K562 (cell line): ENCODE data around the gene CTSW. TPM values are rescaled to one million over a fixed set of nuclear protein-coding genes. Genes with fewer than 3 reads are reported as not detected.
A peak's percentile ranks its signal among the peaks of the same experiment; 100 is the strongest.

Experiments used
- ATAC-seq: fragments of 200-7000 bp; cut with Tn5 transposase; 3 replicates; pipeline ENCODE4 v1.9.1; 2020; ENCODE audit warnings: moderate library complexity
- BruUV-seq: library from RNA; stranded (reverse); fragments of 400-500 nt; replicated peaks from 2 replicates; lab custom pipeline; 2021; lab: Mats Ljungman, UMichigan
- CTCF ChIA-PET: fragments of 300-600 bp; formaldehyde crosslinking; extraction: SDS; loops from one replicate; lab custom pipeline; 2021; ENCODE audit warnings: low intra/inter-chr PET ratio; lab: Yijun Ruan, JAX
- POLR2A ChIA-PET: fragments of 300-600, 350-650 bp; sonication (Branson Sonifier 250); formaldehyde crosslinking; extraction: SDS; loops from one replicate; lab custom pipeline; 2021; ENCODE audit warnings: antibody characterized with exemption, inconsistent platforms; lab: Yijun Ruan, JAX
- DNase-seq, 4 experiments: peaks; one replicate each; pipeline versions ENCODE4 v3.0.0 to v3.0.0-alpha.2; 2011 to 2018; ENCODE audit warnings: low spot score in 3 of 4, mixed read lengths in 3 of 4; ENCODE audit errors: extremely low read depth in 1 of 4
- FAIRE-seq: peaks from 2 replicates; lab custom pipeline; 2011; peaks lifted over from hg19 to GRCh38; lab: Jason Lieb, UNC
- H2AFZ ChIP-seq: 2 replicates; pipeline ENCODE4 v1.6.0; 2011; ENCODE audit warnings: low read depth, low read length, control low read depth, inconsistent platforms
- H3K27ac ChIP-seq: fragments of 200-600 bp; 3 replicates; pipeline ENCODE4 v1.8.0; 2011; ENCODE audit warnings: low read depth, mild to moderate bottlenecking, control low read depth, inconsistent platforms, low read length, moderate library complexity, mixed read lengths; ENCODE audit errors: extremely low read depth
- H3K27me3 ChIP-seq, 2 experiments: fragments of 300-600 bp in 1 of 2; 2 replicates in 1 of 2; 3 replicates in 1 of 2; pipeline versions ENCODE4 v1.6.0 to v1.8.0; 2011; ENCODE audit warnings: inconsistent platforms in 2 of 2, low read length in 2 of 2, mild to moderate bottlenecking in 1 of 2, mixed read lengths in 1 of 2, moderate library complexity in 1 of 2; ENCODE audit not compliant: control insufficient read depth in 2 of 2, insufficient read depth in 2 of 2
- H3K36me3 ChIP-seq: fragments of 300-600 bp; 3 replicates; pipeline ENCODE4 v1.8.0; 2011; ENCODE audit warnings: mild to moderate bottlenecking, low read length, inconsistent platforms; ENCODE audit not compliant: control insufficient read depth, insufficient read depth
- H3K4me1 ChIP-seq, 2 experiments: fragments of 200-600 bp in 1 of 2; replicated peaks in 1 of 2; 2 replicates in 1 of 2; 3 replicates in 1 of 2; pipeline versions ENCODE4 v1.5.1 to v1.8.0; 2011; ENCODE audit warnings: inconsistent platforms in 2 of 2, low read length in 2 of 2, mild to moderate bottlenecking in 1 of 2, mixed read lengths in 1 of 2, moderate library complexity in 1 of 2; ENCODE audit not compliant: control insufficient read depth in 2 of 2, insufficient read depth in 2 of 2
- H3K4me2 ChIP-seq: 2 replicates; pipeline ENCODE4 v1.6.1; 2011; ENCODE audit warnings: low read length, control low read depth, inconsistent platforms, mixed read lengths; ENCODE audit not compliant: insufficient read depth
- H3K4me3 ChIP-seq: fragments of 200-600 bp; sonication (generic), shearing (Covaris generic); 2 replicates; pipeline ENCODE4 v1.5.1; 2016; ENCODE audit warnings: control low read depth, inconsistent platforms
- H3K79me2 ChIP-seq: fragments of 200-600 bp; 3 replicates; pipeline ENCODE4 v1.8.0; 2011; ENCODE audit warnings: low read length, inconsistent platforms; ENCODE audit not compliant: control insufficient read depth, insufficient read depth
- H3K9ac ChIP-seq, 2 experiments: 2 replicates each; pipeline versions ENCODE4 v1.6.0 to v1.6.1; 2011; ENCODE audit warnings: low read depth in 2 of 2, low read length in 2 of 2, control low read depth in 1 of 2, inconsistent platforms in 1 of 2, mild to moderate bottlenecking in 1 of 2, mixed read lengths in 1 of 2; ENCODE audit not compliant: insufficient read depth in 1 of 2
- H3K9me1 ChIP-seq: one replicate; pipeline ENCODE4 v1.6.0; 2011; ENCODE audit warnings: inconsistent platforms, mild to moderate bottlenecking, low read length, moderate library complexity; ENCODE audit not compliant: control insufficient read depth, insufficient read depth
- H3K9me3 ChIP-seq: replicated peaks from 2 replicates; pipeline ENCODE4 v1.5.1; 2011; ENCODE audit warnings: low read depth, low read length, inconsistent platforms; ENCODE audit not compliant: control insufficient read depth, insufficient read depth
- H4K20me1 ChIP-seq: replicated peaks from 2 replicates; pipeline ENCODE4 v1.6.1; 2011; ENCODE audit warnings: low read length, inconsistent platforms, mixed read lengths; ENCODE audit not compliant: control insufficient read depth, insufficient read depth
- CCNT2 ChIP-seq: IDR thresholded peaks from 2 replicates; pipeline ENCODE4 v1.6.1; 2011; ENCODE audit warnings: borderline replicate concordance, low read depth, mild to moderate bottlenecking, moderate library complexity, mixed read lengths, low read length; ENCODE audit not compliant: insufficient read length; ENCODE audit errors: extremely low read depth
- FOXJ3 ChIP-seq: sonication (generic); formaldehyde crosslinking; IDR thresholded peaks from 2 replicates; pipeline ENCODE4 v1.4.0; 2020; ENCODE audit warnings: mild to moderate bottlenecking, missing genetic modification reagents
- GTF2A2 ChIP-seq: IDR thresholded peaks from 2 replicates; pipeline ENCODE4 v1.6.1; 2016; ENCODE audit warnings: mild to moderate bottlenecking, missing genetic modification characterization, missing compliant biosample characterization
- SP2 ChIP-seq: IDR thresholded peaks from 2 replicates; pipeline ENCODE4 v1.6.1; 2011; ENCODE audit warnings: mild to moderate bottlenecking, low read depth, low read length, moderate library complexity; ENCODE audit not compliant: poor library complexity, severe bottlenecking; ENCODE audit errors: extremely low read depth
- SREBF1 ChIP-seq: fragments of 150-350 bp; IDR thresholded peaks from 2 replicates; pipeline ENCODE4 v1.6.1; 2014; ENCODE audit warnings: antibody characterized with exemption, low read depth, low read length, borderline replicate concordance
- SREBF2 ChIP-seq: sonication (generic); formaldehyde crosslinking; IDR thresholded peaks from 2 replicates; pipeline ENCODE4 v1.4.0; 2020; ENCODE audit warnings: mild to moderate bottlenecking, missing genetic modification reagents
- THRAP3 ChIP-seq: fragments of 450-650 bp; IDR thresholded peaks from 2 replicates; pipeline ENCODE4 v1.6.1; 2016; ENCODE audit warnings: mild to moderate bottlenecking, inconsistent platforms, borderline replicate concordance
- U2AF2 ChIP-seq: fragments of 200-400 bp; formaldehyde crosslinking; optimal IDR thresholded peaks from 2 replicates; pipeline ENCODE3; 2017; ENCODE audit warnings: low read depth, mild to moderate bottlenecking, low read length
- WGBS: fragments of 100-300 bp; shearing (Covaris generic); methylation state at CpG from one replicate; pipeline ENCODE4 v1.1.6; 2016; ENCODE audit warnings: low coverage, mixed read lengths; ENCODE audit not compliant: insufficient coverage; ENCODE audit errors: missing lambda C conversion rate; 5-methylcytosine and 5-hydroxymethylcytosine counted together
- in situ Hi-C: fragments of 300-500 bp; cut with MboI; formaldehyde crosslinking; loops from 4 replicates; pipeline ENCODE4 v1.15.0; 2018; ENCODE audit warnings: inconsistent platforms, mixed read lengths
- intact Hi-C: fragments of 100-400 bp; cut with micrococcal nuclease; formaldehyde crosslinking; loops from 2 replicates; pipeline ENCODE4 v1.14.2; 2022
- polyA plus RNA-seq, 8 experiments: library from polyadenylated mRNA; depleted of rRNA in 4 of 8; stranded (reverse) in 5 of 8; unstranded in 3 of 8; fragments of >200 nt; fragmentation: Nextera tagmentation in 2 of 8; fragmentation: Illumina TruSeq in 1 of 8; extraction: Ambion mirVana in 2 of 8; extraction: Trizol in 1 of 8; gene quantifications; 2 replicates each; pipeline versions ENCODE4 v1.2.1 to v1.2.3, GENCODE V29; 2011 to 2014; ENCODE audit warnings: inconsistent platforms in 1 of 8, missing spikeins in 1 of 8
- total RNA-seq, 7 experiments: library from RNA; depleted of rRNA in 6 of 7; stranded (reverse); fragments of >200 nt in 6 of 7; fragmentation: Illumina TruSeq in 2 of 7; extraction: Trizol in 2 of 7; gene quantifications; 2 replicates each; pipeline versions ENCODE4 v1.2.1 to v1.2.3, GENCODE V29; 2011 to 2021; ENCODE audit warnings: low replicate concordance in 1 of 7
- TF ChIP-seq, protein P1 (sequence below): sonication (generic); formaldehyde crosslinking; IDR thresholded peaks from 2 replicates; pipeline ENCODE4 v1.8.1; 2023; ENCODE audit warnings: mild to moderate bottlenecking, missing genetic modification reagents
- TF ChIP-seq, protein P2 (sequence below): fragments of 250-450 bp; sonication (Bioruptor Pico); IDR thresholded peaks from 2 replicates; pipeline ENCODE4 v1.5.0; 2021; ENCODE audit warnings: mild to moderate bottlenecking, moderate library complexity
- TF ChIP-seq, protein P3 (sequence below): fragments of 450-650 bp; IDR thresholded peaks from 2 replicates; pipeline ENCODE4 v1.6.1; 2018; ENCODE audit warnings: mild to moderate bottlenecking, low read depth; ENCODE audit not compliant: partially characterized antibody
- TF ChIP-seq, protein P4 (sequence below): fragments of 250-450 bp; sonication (Bioruptor Pico); IDR thresholded peaks from 2 replicates; pipeline ENCODE4 v1.6.1; 2021; ENCODE audit warnings: mild to moderate bottlenecking

Gene CTSW
- total and polyA plus RNA-seq, 9 of the 15 experiments (the other 6 are each of a cell fraction or from before 2014, with no cell fraction given), result 0.04 TPM; not detected in 8

DNA sequence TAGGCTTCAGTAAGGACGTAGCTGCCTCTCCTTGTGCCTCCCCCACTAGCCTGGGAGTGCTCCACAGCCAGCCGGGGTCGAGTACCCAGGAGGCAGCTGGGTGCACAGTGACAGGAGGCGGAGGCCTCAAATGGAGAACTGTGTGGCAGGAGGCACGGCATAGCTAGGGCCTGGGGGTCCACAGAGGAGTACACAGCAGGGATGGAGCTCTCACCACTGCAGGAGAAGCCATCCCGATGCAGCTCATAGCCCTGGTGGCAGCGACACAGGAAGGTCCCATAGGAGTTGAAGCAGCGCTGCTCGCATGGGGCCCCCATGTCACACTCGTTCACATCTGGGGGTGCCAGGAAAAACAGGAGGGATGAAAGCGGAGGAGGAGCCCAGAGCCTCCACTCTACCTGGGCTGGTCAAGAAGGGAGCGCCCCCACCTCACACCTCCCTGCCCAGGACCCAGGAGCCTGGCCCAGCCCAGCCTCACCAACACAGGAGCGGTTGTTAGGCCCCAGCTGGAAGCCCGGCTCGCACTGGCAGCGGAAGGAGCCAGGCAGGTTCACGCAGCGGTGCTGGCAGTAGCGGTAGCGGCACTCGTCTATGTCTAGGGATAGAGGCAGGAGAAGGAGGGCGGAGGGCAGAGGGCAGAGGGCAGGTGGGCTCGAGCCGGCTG, 9.9 kb upstream of the CTSW start:
- Histone ChIP-seq H3K27ac (no peak overlapping the region), H3K79me2 (no peaks in the 10 kb centered on the region), H3K4me1 (peaks cover 23 to 71% of the 10 kb centered on the region in 2 experiments), H4K20me1 (no peaks in the 10 kb centered on the region), H3K27me3 (no peaks in the 10 kb centered on the region), H3K9me1 (no peaks in the 10 kb centered on the region), H2AFZ (no peak overlapping the region), H3K9me3 (no peaks in the 10 kb centered on the region), H3K4me2 (no peak overlapping the region), H3K4me3 (no peak overlapping the region), H3K36me3 (peaks cover 34% of the 10 kb centered on the region; the same call in 2 of the 3 replicates), H3K9ac (peak overlapping the region in 1 of 2 experiments; percentile 81; a peak in 2 of 4 replicates)
- CTCF ChIA-PET, result no interaction called here
- FAIRE-seq, result no peak
- no TSS peak for BruUV-seq
- 70% methylated on average over 19 of the region's 24 CpGs for WGBS
- POLR2A ChIA-PET, result interaction anchor here (0.6 to 8.2 kb wide), 12 partner anchors 10 to 317 kb away, joined by 3 to 151 read pairs (median 4); partner anchors contain the start of genes CCDC85B, CFL1, CTSW and FIBP
- intact Hi-C loops (no loop called here), in situ Hi-C loops (no loop called here)
- peak; percentile 2 for ATAC-seq
- DNase-seq, result no peak
- TF ChIP-seq CCNT2 (no peak), SREBF1 (no peak), FOXJ3 (no peak), THRAP3 (no peak), SREBF2 (no peak), U2AF2 (no peak), GTF2A2 (tag) (no peak), SP2 (no peak)
- TF ChIP-seq, protein P1, sequence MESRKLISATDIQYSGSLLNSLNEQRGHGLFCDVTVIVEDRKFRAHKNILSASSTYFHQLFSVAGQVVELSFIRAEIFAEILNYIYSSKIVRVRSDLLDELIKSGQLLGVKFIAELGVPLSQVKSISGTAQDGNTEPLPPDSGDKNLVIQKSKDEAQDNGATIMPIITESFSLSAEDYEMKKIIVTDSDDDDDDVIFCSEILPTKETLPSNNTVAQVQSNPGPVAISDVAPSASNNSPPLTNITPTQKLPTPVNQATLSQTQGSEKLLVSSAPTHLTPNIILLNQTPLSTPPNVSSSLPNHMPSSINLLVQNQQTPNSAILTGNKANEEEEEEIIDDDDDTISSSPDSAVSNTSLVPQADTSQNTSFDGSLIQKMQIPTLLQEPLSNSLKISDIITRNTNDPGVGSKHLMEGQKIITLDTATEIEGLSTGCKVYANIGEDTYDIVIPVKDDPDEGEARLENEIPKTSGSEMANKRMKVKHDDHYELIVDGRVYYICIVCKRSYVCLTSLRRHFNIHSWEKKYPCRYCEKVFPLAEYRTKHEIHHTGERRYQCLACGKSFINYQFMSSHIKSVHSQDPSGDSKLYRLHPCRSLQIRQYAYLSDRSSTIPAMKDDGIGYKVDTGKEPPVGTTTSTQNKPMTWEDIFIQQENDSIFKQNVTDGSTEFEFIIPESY (CRISPR knock-in tag), result peak; percentile 55; the same call in 1 of the 2 replicates
- TF ChIP-seq, protein P2, sequence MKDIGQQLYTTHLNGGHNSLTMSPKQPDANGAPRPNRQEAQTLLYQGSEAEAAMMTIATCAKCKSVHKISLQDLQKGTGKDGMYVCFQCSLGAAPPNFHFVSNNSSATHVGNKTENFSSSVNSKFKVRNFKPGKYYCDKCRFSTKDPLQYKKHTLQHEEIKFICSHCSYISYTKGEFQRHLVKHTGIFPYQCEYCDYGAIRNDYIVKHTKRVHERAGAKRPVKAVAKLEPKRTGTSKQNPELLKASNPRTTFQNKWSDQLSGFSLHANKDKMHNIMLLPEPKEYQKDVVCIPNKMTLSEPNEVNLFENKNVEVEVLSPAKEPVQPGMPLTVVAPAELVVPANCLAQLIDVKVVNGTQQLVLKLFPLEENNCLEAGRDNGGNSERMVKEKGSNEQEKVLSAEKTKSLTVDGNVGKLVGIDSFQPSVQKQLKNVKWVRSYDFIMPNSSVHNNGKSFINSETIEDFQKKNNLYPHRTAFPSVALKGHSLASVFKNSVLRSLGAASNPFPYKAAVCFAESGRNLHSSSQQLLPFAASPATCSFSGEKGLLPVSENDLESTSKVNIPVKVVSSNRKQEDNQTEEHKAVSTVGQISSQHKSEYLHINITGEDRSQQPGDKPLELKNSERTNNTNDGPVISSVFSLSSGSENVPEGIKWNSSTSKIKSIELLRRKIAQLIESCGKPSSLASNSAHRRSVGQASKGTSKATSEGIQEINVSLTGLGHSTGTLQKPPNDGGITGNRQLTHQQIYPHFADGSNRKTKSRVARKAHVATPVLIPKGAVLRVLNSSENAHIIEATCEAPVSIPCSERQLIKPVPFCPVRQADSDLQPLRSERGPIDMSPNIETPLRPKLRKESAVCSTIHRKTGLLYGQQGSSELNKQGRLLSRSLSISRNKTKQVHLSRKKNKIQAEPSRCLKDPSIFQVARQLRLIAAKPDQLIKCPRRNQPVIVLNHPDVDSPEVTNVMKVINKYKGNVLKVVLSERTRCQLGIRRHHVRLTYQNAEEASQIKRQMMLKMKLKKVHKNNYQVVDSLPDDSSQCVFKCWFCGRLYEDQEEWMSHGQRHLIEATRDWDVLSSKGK (CRISPR knock-in tag), result no peak
- TF ChIP-seq, protein P3, sequence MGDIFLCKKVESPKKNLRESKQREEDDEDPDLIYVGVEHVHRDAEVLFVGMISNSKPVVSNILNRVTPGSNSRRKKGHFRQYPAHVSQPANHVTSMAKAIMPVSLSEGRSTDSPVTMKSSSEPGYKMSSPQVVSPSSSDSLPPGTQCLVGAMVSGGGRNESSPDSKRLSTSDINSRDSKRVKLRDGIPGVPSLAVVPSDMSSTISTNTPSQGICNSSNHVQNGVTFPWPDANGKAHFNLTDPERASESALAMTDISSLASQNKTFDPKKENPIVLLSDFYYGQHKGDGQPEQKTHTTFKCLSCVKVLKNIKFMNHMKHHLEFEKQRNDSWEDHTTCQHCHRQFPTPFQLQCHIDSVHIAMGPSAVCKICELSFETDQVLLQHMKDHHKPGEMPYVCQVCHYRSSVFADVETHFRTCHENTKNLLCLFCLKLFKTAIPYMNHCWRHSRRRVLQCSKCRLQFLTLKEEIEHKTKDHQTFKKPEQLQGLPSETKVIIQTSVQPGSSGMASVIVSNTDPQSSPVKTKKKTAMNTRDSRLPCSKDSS, result no peak
- TF ChIP-seq, protein P4, sequence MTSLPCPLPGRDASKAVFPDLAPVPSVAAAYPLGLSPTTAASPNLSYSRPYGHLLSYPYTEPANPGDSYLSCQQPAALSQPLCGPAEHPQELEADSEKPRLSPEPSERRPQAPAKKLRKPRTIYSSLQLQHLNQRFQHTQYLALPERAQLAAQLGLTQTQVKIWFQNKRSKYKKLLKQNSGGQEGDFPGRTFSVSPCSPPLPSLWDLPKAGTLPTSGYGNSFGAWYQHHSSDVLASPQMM (CRISPR knock-in tag), result no peak
